PC-9 (cell line): ENCODE measurements around the gene LMAN2.

Experiments used
- CTCF ChIP-seq: fragments of 200-600 bp; sonication (generic); conservative IDR thresholded peaks from 2 replicates; pipeline ENCODE4 v1.6.1; 2017; ENCODE audit warnings: mixed run types, antibody characterized with exemption, mild to moderate bottlenecking, moderate library complexity
- EZH2 ChIP-seq: fragments of 200-600 bp; sonication (generic); IDR thresholded peaks from 2 replicates; pipeline ENCODE4 v1.8.0; 2017; ENCODE audit warnings: antibody characterized with exemption, low read depth

- TF ChIP-seq CTCF (no peak), EZH2 (no peak)
Measured at GRCh38 chr5:177293819-177294581, 57.5 kb downstream of the LMAN2 start.
